Ishikawa (cell line): Measurements from ENCODE around the gene GALNT1.

Experiments
- EGR1 ChIP-seq: IDR thresholded peaks from 2 replicates; pipeline ENCODE4 v1.6.1; 2012
- EP300 ChIP-seq: IDR thresholded peaks from 2 replicates; pipeline ENCODE4 v1.6.1; 2012; ENCODE audit warnings: borderline replicate concordance
- RAD21 ChIP-seq: IDR thresholded peaks from 2 replicates; pipeline ENCODE4 v1.6.1; 2012; ENCODE audit warnings: low read depth
- TAF1 ChIP-seq: IDR thresholded peaks from 2 replicates; pipeline ENCODE4 v1.6.1; 2012; ENCODE audit warnings: low read depth, mild to moderate bottlenecking
- TEAD4 ChIP-seq: IDR thresholded peaks from 2 replicates; pipeline ENCODE4 v1.6.1; 2012
- YY1 ChIP-seq: IDR thresholded peaks from 2 replicates; pipeline ENCODE4 v1.6.1; 2012; ENCODE audit warnings: low read depth
- TF ChIP-seq, protein P1 (sequence below): IDR thresholded peaks from 2 replicates; pipeline ENCODE4 v1.6.1; 2012
- TF ChIP-seq, protein P2 (sequence below): IDR thresholded peaks from 2 replicates; pipeline ENCODE4 v1.6.1; 2012; ENCODE audit warnings: low read depth, mild to moderate bottlenecking
- TF ChIP-seq, protein P3 (sequence below): IDR thresholded peaks from 2 replicates; pipeline ENCODE4 v1.6.1; 2012

DNA sequence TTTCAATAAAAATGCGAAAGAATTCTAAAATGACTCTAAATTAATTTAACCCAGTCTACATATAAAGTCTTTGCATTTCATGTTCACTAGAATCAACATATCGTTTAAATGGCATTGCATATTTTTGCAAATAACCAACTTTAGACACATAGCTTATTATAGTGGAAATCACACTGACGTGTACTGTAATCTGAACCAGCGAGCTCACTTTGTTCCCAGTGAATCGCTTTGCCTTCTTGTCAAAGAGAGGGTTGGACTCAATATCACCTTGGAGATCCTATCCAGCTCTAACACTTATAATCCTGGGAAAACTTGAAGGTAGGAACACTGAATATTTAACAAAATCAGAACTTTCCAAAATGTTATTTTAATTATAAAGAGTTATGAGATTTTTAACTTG, 108.2 kb downstream of the GALNT1 start:
- TF ChIP-seq YY1 (no peak), TAF1 (no peak), EP300 (no peak), TEAD4 (no peak), RAD21 (no peak), EGR1 (no peak)
- TF ChIP-seq, protein P1, sequence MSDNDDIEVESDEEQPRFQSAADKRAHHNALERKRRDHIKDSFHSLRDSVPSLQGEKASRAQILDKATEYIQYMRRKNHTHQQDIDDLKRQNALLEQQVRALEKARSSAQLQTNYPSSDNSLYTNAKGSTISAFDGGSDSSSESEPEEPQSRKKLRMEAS, result no peak
- TF ChIP-seq, protein P2, sequence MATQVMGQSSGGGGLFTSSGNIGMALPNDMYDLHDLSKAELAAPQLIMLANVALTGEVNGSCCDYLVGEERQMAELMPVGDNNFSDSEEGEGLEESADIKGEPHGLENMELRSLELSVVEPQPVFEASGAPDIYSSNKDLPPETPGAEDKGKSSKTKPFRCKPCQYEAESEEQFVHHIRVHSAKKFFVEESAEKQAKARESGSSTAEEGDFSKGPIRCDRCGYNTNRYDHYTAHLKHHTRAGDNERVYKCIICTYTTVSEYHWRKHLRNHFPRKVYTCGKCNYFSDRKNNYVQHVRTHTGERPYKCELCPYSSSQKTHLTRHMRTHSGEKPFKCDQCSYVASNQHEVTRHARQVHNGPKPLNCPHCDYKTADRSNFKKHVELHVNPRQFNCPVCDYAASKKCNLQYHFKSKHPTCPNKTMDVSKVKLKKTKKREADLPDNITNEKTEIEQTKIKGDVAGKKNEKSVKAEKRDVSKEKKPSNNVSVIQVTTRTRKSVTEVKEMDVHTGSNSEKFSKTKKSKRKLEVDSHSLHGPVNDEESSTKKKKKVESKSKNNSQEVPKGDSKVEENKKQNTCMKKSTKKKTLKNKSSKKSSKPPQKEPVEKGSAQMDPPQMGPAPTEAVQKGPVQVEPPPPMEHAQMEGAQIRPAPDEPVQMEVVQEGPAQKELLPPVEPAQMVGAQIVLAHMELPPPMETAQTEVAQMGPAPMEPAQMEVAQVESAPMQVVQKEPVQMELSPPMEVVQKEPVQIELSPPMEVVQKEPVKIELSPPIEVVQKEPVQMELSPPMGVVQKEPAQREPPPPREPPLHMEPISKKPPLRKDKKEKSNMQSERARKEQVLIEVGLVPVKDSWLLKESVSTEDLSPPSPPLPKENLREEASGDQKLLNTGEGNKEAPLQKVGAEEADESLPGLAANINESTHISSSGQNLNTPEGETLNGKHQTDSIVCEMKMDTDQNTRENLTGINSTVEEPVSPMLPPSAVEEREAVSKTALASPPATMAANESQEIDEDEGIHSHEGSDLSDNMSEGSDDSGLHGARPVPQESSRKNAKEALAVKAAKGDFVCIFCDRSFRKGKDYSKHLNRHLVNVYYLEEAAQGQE, result no peak
- TF ChIP-seq, protein P3, sequence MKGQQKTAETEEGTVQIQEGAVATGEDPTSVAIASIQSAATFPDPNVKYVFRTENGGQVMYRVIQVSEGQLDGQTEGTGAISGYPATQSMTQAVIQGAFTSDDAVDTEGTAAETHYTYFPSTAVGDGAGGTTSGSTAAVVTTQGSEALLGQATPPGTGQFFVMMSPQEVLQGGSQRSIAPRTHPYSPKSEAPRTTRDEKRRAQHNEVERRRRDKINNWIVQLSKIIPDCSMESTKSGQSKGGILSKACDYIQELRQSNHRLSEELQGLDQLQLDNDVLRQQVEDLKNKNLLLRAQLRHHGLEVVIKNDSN, result no peak
